ENCODE data around the gene AHSG. TPM values are rescaled to one million over a fixed set of nuclear protein-coding genes. Genes with fewer than 3 reads are reported as not detected.

AHSG gene
- total and polyA plus RNA-seq, 7 donors = 0.04 TPM; not detected in 6

- 87 to 89% methylated on average over 7 of the region's 7 CpGs for WGBS, 2 donors
- TF ChIP-seq POLR2AphosphoS5 (IDR thresholded peaks at IDR 0.05) = no peak
- TF ChIP-seq POLR2A (IDR thresholded peaks at IDR 0.05) = no peak
- no peak for TF ChIP-seq CTCF (IDR thresholded peaks at IDR 0.05)
- no peak for TF ChIP-seq EP300 (IDR thresholded peaks at IDR 0.05)
These were observed 9.7 kb upstream of the AHSG start for GRCh38 chr3:186603159-186603558.

DNA sequence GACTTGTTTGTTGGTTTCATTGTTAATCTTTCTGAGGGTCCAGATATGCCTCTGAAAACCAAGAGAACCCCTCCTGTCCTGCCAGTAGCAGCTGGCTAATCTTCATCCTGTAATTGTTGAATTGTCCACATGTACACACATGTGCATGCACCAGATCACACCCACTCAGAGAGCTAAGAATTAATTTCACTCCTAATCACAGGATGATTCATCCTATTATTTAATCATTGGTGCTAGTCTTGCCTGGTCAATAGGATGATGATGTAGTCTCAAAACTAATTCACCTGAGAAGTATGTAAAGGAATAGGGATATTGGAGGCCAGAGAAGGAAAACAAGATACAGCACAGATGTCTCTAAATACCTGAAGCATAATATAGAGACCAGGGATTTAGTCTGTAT is 7.8 kb upstream of the AHSG start:
- Histone ChIP-seq H3K36me3 (no peaks in the 10 kb centered on the region), H3K4me1 (no peaks in the 10 kb centered on the region), H3K9me3 (no peaks in the 10 kb centered on the region), H3K27ac (no peak overlapping the region), H3K27me3 (no peaks in the 10 kb centered on the region), H3K4me3 (no peak overlapping the region)
- TF ChIP-seq CTCF (IDR thresholded peaks at IDR 0.05) = no peak
- TF ChIP-seq EP300 (IDR thresholded peaks at IDR 0.05) = no peak
- no peak for TF ChIP-seq POLR2A (IDR thresholded peaks at IDR 0.05)
- TF ChIP-seq POLR2AphosphoS5 (IDR thresholded peaks at IDR 0.05) = no peak
- no peak for DNase-seq
- intact Hi-C loops (cut with DNase I) = no loop called here

More at GRCh38 chr3:186603159-186603558, 9.7 kb upstream of the AHSG start:
- Histone ChIP-seq H3K4me1 (no peaks in the 10 kb centered on the region), H3K36me3 (no peaks in the 10 kb centered on the region), H3K4me3 (no peak overlapping the region), H3K27me3 (no peaks in the 10 kb centered on the region), H3K9me3 (no peaks in the 10 kb centered on the region), H3K27ac (no peak overlapping the region)
- intact Hi-C loops (cut with DNase I) = no loop called here
- no peak for DNase-seq

GRCh38 chr3:186605561-186606545 is 7.0 kb upstream of the AHSG start:
- no peaks in the 10 kb centered on the region for H3K4me1 ChIP-seq
- H3K27me3 ChIP-seq = no peaks in the 10 kb centered on the region
- intact Hi-C loops (cut with DNase I) = no loop called here
- no peak for TF ChIP-seq POLR2AphosphoS5 (IDR thresholded peaks at IDR 0.05)
- no peak for TF ChIP-seq EP300 (IDR thresholded peaks at IDR 0.05)
- no peak for TF ChIP-seq CTCF (IDR thresholded peaks at IDR 0.05)
- no peak for TF ChIP-seq POLR2A (IDR thresholded peaks at IDR 0.05)
- no peak overlapping the region for H3K27ac ChIP-seq
- no peak for DNase-seq
- H3K9me3 ChIP-seq = no peaks in the 10 kb centered on the region
- no peak overlapping the region for H3K4me3 ChIP-seq
- no peaks in the 10 kb centered on the region for H3K36me3 ChIP-seq
- WGBS, 2 donors = 61 to 84% methylated on average over 5 of the region's 5 CpGs

DNA sequence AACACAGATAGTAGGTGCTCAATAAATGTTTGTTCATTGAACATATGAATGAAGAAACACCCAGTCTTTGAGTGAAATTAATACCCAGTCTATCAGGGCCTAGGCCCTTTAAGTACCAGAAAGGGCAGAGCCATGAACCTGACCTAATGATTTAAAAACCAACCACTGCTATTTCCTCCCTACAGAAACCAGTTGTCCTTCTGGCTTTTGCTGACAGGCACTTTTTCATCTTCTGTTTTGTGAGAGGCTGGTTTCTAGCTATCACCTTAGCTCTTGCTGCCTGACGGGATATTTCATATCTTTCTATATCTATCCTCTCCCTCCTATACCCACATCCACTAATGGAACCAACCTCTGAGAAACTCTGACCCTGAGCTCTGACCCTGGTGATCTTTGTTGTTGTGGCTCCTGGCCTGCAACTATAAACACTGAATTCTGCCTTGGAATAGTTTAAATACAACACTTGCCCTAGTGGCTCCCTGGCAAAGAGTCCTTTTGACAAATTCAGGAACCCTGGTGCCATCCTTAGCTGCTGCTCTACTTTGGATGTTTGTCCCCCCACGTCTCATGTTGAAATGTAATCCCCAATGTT is 4.1 kb upstream of the AHSG start:
- DNase-seq = no peak
- intact Hi-C loops (cut with DNase I) = no loop called here
- 90 to 92% methylated on average over 2 of the region's 2 CpGs for WGBS, 2 donors
- no peak overlapping the region for H3K4me3 ChIP-seq
- H3K27ac ChIP-seq = no peak overlapping the region
- peaks cover 0 to 2% (median 0%) of the 10 kb centered on the region in 3 donors for H3K27me3 ChIP-seq
- H3K4me1 ChIP-seq = no peaks in the 10 kb centered on the region
- no peaks in the 10 kb centered on the region for H3K36me3 ChIP-seq
- TF ChIP-seq EP300 (IDR thresholded peaks at IDR 0.05) (no peak), POLR2A (IDR thresholded peaks at IDR 0.05) (no peak), POLR2AphosphoS5 (IDR thresholded peaks at IDR 0.05) (no peak), CTCF (IDR thresholded peaks at IDR 0.05) (no peak)
- H3K9me3 ChIP-seq = no peaks in the 10 kb centered on the region
